A673 (cell line): ENCODE data around the gene RBM17. TPM values are rescaled to one million over a fixed set of nuclear protein-coding genes. Genes with fewer than 3 reads are reported as not detected.
A peak's percentile ranks its signal among the peaks of the same experiment; 100 is the strongest.

Source experiments
- BruUV-seq: library from RNA; stranded (reverse); fragments of 400-500 nt; replicated peaks from 2 replicates; lab custom pipeline; 2021; lab: Mats Ljungman, UMichigan
- CTCF ChIA-PET: fragments of 300-600 bp; sonication (Branson Sonifier 250); formaldehyde crosslinking; loops from one replicate; lab custom pipeline; 2022; ENCODE audit warnings: antibody characterized with exemption; lab: Charles Lee
- POLR2A ChIA-PET: fragments of 300-600 bp; sonication (Branson Sonifier 250); formaldehyde crosslinking; loops from one replicate; lab custom pipeline; 2022; ENCODE audit warnings: antibody characterized with exemption; ENCODE audit not compliant: low non-redundant PET; lab: Charles Lee
- DNase-seq: peaks from one replicate; pipeline ENCODE4 v3.0.0-alpha.2; 2015; ENCODE audit warnings: low spot score
- H3K27ac ChIP-seq: fragments of 200-600 bp; sonication (generic); 2 replicates; pipeline ENCODE4 v1.5.1; 2016; ENCODE audit warnings: mixed run types, low read depth, mild to moderate bottlenecking, mixed read lengths, antibody characterized with exemption, low read length; ENCODE audit not compliant: poor library complexity, severe bottlenecking
- H3K27me3 ChIP-seq: fragments of 200-600 bp; sonication (generic); replicated peaks from 2 replicates; pipeline ENCODE4 v1.6.1; 2017; ENCODE audit warnings: mixed run types, low read depth, mild to moderate bottlenecking, mixed read lengths, antibody characterized with exemption, low read length; ENCODE audit not compliant: insufficient read depth, poor library complexity
- H3K36me3 ChIP-seq: fragments of 200-600 bp; sonication (generic); 2 replicates; pipeline ENCODE4 v1.6.1; 2016; ENCODE audit warnings: mixed run types, mild to moderate bottlenecking, mixed read lengths, antibody characterized with exemption, low read length; ENCODE audit not compliant: insufficient read depth, poor library complexity, severe bottlenecking
- H3K4me1 ChIP-seq: fragments of 200-600 bp; sonication (generic); 2 replicates; pipeline ENCODE4 v1.6.1; 2017; ENCODE audit warnings: mixed run types, mild to moderate bottlenecking, mixed read lengths, antibody characterized with exemption, low read length; ENCODE audit not compliant: insufficient read depth, poor library complexity, severe bottlenecking
- H3K4me3 ChIP-seq: fragments of 200-600 bp; sonication (generic); 2 replicates; pipeline ENCODE4 v1.5.1; 2016; ENCODE audit warnings: low read depth, mixed run types, mild to moderate bottlenecking, mixed read lengths, low read length; ENCODE audit not compliant: poor library complexity, severe bottlenecking
- H3K9me3 ChIP-seq: fragments of 200-600 bp; sonication (generic); 2 replicates; pipeline ENCODE4 v1.6.1; 2016; ENCODE audit warnings: mixed run types, low read depth, mild to moderate bottlenecking, mixed read lengths, antibody characterized with exemption, low read length; ENCODE audit not compliant: poor library complexity, severe bottlenecking
- EZH2 ChIP-seq: fragments of 200-600 bp; sonication (generic); IDR thresholded peaks from 2 replicates; pipeline ENCODE4 v1.6.1; 2017; ENCODE audit warnings: borderline replicate concordance, low read depth, mild to moderate bottlenecking, mixed read lengths, antibody characterized with exemption, low read length; ENCODE audit not compliant: poor library complexity, severe bottlenecking
- intact Hi-C: fragments of 100-400 bp; cut with micrococcal nuclease; formaldehyde crosslinking; loops from one replicate; pipeline ENCODE4 v1.10.0; 2022; ENCODE audit not compliant: unreplicated experiment
- total RNA-seq: library from RNA; stranded (reverse); gene quantifications from 2 replicates; pipeline ENCODE4 v1.2.3, GENCODE V29; 2021
- TF ChIP-seq, protein P1 (sequence below): fragments of 300-800, 200-600 bp; sonication (generic); conservative IDR thresholded peaks from 2 replicates; pipeline ENCODE4 v1.5.1; 2017; ENCODE audit warnings: low read depth, mild to moderate bottlenecking, antibody characterized with exemption, low read length, moderate library complexity, mixed read lengths

Gene RBM17
- total RNA-seq, 1 experiment from 2014 or later, result 195 TPM

- Histone ChIP-seq H3K4me3 (no peak overlapping the region), H3K36me3 (no peaks in the 10 kb centered on the region), H3K27ac (no peak overlapping the region), H3K27me3 (no peaks in the 10 kb centered on the region), H3K9me3 (no peaks in the 10 kb centered on the region), H3K4me1 (peaks cover 11% of the 10 kb centered on the region)
- DNase-seq, result no peak
- ChIA-PET POLR2A (no interaction called here), CTCF (no interaction called here)
- intact Hi-C loops, result no loop called here
- BruUV-seq, result no TSS peak
- TF ChIP-seq, protein P1, sequence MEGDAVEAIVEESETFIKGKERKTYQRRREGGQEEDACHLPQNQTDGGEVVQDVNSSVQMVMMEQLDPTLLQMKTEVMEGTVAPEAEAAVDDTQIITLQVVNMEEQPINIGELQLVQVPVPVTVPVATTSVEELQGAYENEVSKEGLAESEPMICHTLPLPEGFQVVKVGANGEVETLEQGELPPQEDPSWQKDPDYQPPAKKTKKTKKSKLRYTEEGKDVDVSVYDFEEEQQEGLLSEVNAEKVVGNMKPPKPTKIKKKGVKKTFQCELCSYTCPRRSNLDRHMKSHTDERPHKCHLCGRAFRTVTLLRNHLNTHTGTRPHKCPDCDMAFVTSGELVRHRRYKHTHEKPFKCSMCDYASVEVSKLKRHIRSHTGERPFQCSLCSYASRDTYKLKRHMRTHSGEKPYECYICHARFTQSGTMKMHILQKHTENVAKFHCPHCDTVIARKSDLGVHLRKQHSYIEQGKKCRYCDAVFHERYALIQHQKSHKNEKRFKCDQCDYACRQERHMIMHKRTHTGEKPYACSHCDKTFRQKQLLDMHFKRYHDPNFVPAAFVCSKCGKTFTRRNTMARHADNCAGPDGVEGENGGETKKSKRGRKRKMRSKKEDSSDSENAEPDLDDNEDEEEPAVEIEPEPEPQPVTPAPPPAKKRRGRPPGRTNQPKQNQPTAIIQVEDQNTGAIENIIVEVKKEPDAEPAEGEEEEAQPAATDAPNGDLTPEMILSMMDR, result no peak
- no peak for TF ChIP-seq EZH2
Observed at GRCh38 chr10:6148251-6148701, 59.4 kb downstream of the RBM17 start.

DNA sequence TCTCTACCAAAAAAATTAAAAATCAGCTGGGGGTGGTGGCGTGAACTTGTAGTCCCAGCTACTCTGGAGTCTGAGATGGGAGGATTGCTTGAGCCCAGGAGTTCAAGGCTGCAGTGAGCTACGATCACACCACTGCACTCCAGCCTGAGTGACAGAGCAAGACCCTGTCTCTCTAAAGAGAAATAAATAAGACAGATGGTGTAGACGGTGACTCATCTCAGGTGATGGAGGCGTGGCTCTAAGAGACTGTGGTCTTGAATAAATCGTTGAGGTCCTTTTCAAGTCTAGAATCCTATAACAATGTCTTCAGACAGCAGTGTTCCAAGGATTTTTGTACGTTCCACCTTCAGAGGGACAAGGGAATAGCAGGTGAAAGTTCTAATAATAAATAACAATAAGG lies 60.1 kb downstream of the RBM17 start:
- Histone ChIP-seq H3K9me3 (no peaks in the 10 kb centered on the region), H3K27ac (no peak overlapping the region), H3K4me1 (peaks cover 11% of the 10 kb centered on the region), H3K27me3 (no peaks in the 10 kb centered on the region), H3K36me3 (no peaks in the 10 kb centered on the region), H3K4me3 (no peak overlapping the region)
- TF ChIP-seq, protein P1, result no peak
- ChIA-PET CTCF (no interaction called here), POLR2A (no interaction called here)
- no peak for DNase-seq
- intact Hi-C loops, result no loop called here
- no TSS peak for BruUV-seq

- Histone ChIP-seq H3K27ac (no peak overlapping the region), H3K9me3 (no peaks in the 10 kb centered on the region), H3K36me3 (no peaks in the 10 kb centered on the region), H3K4me3 (no peak overlapping the region), H3K27me3 (no peaks in the 10 kb centered on the region), H3K4me1 (no peaks in the 10 kb centered on the region)
- TF ChIP-seq, protein P1, result peak; percentile 57
- no peak for TF ChIP-seq EZH2
- intact Hi-C loops, result no loop called here
- BruUV-seq, result no TSS peak
- DNase-seq, result no peak
- POLR2A ChIA-PET, result no interaction called here
- CTCF ChIA-PET, result interaction anchor here (0.6 kb wide), 1 partner anchor 28 kb away, joined by 4 read pairs; no protein-coding TSS in a partner anchor
Observed at GRCh38 chr10:6151087-6151977, 62.5 kb downstream of the RBM17 start.
